H1 (cell line): ENCODE measurements around the gene USP13. TPM values are rescaled to one million over a fixed set of nuclear protein-coding genes. Genes with fewer than 3 reads are reported as not detected.

Source experiments
- CTCF ChIA-PET: fragments of 300-600 bp; sonication (Branson Sonifier 250); formaldehyde crosslinking; loops from one replicate; lab custom pipeline; 2021; ENCODE audit not compliant: partially characterized antibody; lab: Charles Lee
- POLR2A ChIA-PET: fragments of 300-600 bp; sonication (Branson Sonifier 250); formaldehyde crosslinking; loops from one replicate; lab custom pipeline; 2021; ENCODE audit warnings: inconsistent platforms; ENCODE audit not compliant: partially characterized antibody; lab: Charles Lee
- DNase-seq, 2 experiments: peaks; one replicate each; pipeline versions ENCODE4 v3.0.0 to v3.0.0-alpha.2; 2010 to 2022; ENCODE audit warnings: low spot score in 2 of 2, low read depth in 1 of 2, mixed read lengths in 1 of 2
- FAIRE-seq: peaks from 2 replicates; lab custom pipeline; 2011; peaks lifted over from hg19 to GRCh38; lab: Jason Lieb, UNC
- H2AFZ ChIP-seq: 2 replicates; pipeline ENCODE4 v1.8.1; 2012; ENCODE audit warnings: low read length, inconsistent platforms
- H2AK5ac ChIP-seq: 2 replicates; pipeline ENCODE4 v1.6.1; 2013; ENCODE audit warnings: low read depth, low read length
- H2BK120ac ChIP-seq: replicated peaks from 2 replicates; pipeline ENCODE3; 2013; ENCODE audit warnings: low read depth, low read length, inconsistent platforms
- H2BK12ac ChIP-seq: 2 replicates; pipeline ENCODE4 v1.6.1; 2013; ENCODE audit warnings: low read depth, low read length
- H2BK15ac ChIP-seq: 2 replicates; pipeline ENCODE4 v1.6.1; 2013; ENCODE audit warnings: low read length
- H2BK20ac ChIP-seq: 2 replicates; pipeline ENCODE4 v1.6.1; 2013; ENCODE audit warnings: low read length
- H2BK5ac ChIP-seq: 2 replicates; pipeline ENCODE4 v1.6.1; 2013; ENCODE audit warnings: low read depth, low read length
- H3K14ac ChIP-seq: 2 replicates; pipeline ENCODE4 v1.6.1; 2013; ENCODE audit warnings: inconsistent platforms; ENCODE audit not compliant: insufficient read length
- H3K18ac ChIP-seq: 2 replicates; pipeline ENCODE4 v1.6.1; 2013; ENCODE audit warnings: low read length; ENCODE audit errors: extremely low read depth
- H3K23ac ChIP-seq: 2 replicates; pipeline ENCODE4 v1.6.1; 2013; ENCODE audit warnings: inconsistent platforms; ENCODE audit not compliant: insufficient read length
- H3K23me2 ChIP-seq: 2 replicates; pipeline ENCODE4 v1.6.1; 2013; ENCODE audit warnings: low read depth, low read length
- H3K27ac ChIP-seq: 2 replicates; pipeline ENCODE4 v1.6.1; 2011; ENCODE audit warnings: low read depth, low read length, inconsistent platforms
- H3K27me3 ChIP-seq, 4 experiments: replicated peaks in 1 of 4; 1 replicate in 1 of 4; 2 replicates in 3 of 4; pipeline versions ENCODE4 v1.6.1 to v1.8.1; 2011 to 2013; ENCODE audit warnings: low read length in 3 of 4, mild to moderate bottlenecking in 3 of 4, inconsistent platforms in 2 of 4, mixed read lengths in 2 of 4, moderate library complexity in 1 of 4; ENCODE audit not compliant: control insufficient read depth in 3 of 4, insufficient read depth in 3 of 4; ENCODE audit errors: extremely low read depth in 1 of 4
- H3K36me3 ChIP-seq, 4 experiments: 2 replicates each; pipeline versions ENCODE4 v1.6.1 to v1.8.1; 2011 to 2013; ENCODE audit warnings: mild to moderate bottlenecking in 4 of 4, low read length in 3 of 4, moderate library complexity in 2 of 4, control low read depth in 1 of 4, inconsistent platforms in 1 of 4; ENCODE audit not compliant: insufficient read depth in 4 of 4, control insufficient read depth in 2 of 4
- H3K4ac ChIP-seq: replicated peaks from 2 replicates; pipeline ENCODE3; 2013; ENCODE audit warnings: low read length, low read depth, mixed read lengths, inconsistent platforms; ENCODE audit not compliant: insufficient read length
- H3K4me1 ChIP-seq, 4 experiments: replicated peaks in 1 of 4; 1 replicate in 1 of 4; 2 replicates in 3 of 4; pipeline versions ENCODE4 v1.6.1 to v1.8.1; 2011 to 2013; ENCODE audit warnings: low read length in 3 of 4, inconsistent platforms in 2 of 4, mixed read lengths in 1 of 4; ENCODE audit not compliant: insufficient read depth in 4 of 4, control insufficient read depth in 3 of 4
- H3K4me2 ChIP-seq, 2 experiments: 2 replicates each; pipeline versions ENCODE4 v1.6.1 to v1.8.1; 2011 to 2013; ENCODE audit warnings: low read depth in 2 of 2, low read length in 2 of 2, control low read depth in 1 of 2, inconsistent platforms in 1 of 2, mild to moderate bottlenecking in 1 of 2; ENCODE audit not compliant: insufficient read depth in 1 of 2
- H3K4me3 ChIP-seq, 4 experiments: fragments of 200-600, 300-600 bp in 1 of 4; sonication (generic), shearing (Covaris generic), sonication (Bioruptor Twin) in 1 of 4; 2 replicates each; pipeline versions ENCODE4 v1.5.1 to v1.8.1; 2011 to 2016; ENCODE audit warnings: low read length in 4 of 4, low read depth in 3 of 4, control low read depth in 2 of 4, inconsistent platforms in 2 of 4, mild to moderate bottlenecking in 2 of 4, mixed read lengths in 1 of 4, moderate library complexity in 1 of 4; ENCODE audit not compliant: insufficient read depth in 2 of 4; ENCODE audit errors: extremely low read depth in 1 of 4
- H3K56ac ChIP-seq: replicated peaks from 2 replicates; pipeline ENCODE3; 2013; ENCODE audit warnings: low read depth, mild to moderate bottlenecking, mixed read lengths, low read length, inconsistent platforms; ENCODE audit not compliant: insufficient read length
- H3K79me1 ChIP-seq: 2 replicates; pipeline ENCODE4 v1.6.1; 2013; ENCODE audit warnings: low read depth, low read length, control low read depth
- H3K79me2 ChIP-seq, 2 experiments: 2 replicates each; pipeline versions ENCODE4 v1.6.1 to v1.8.1; 2012 to 2013; ENCODE audit warnings: low read length in 2 of 2, mild to moderate bottlenecking in 2 of 2, inconsistent platforms in 1 of 2; ENCODE audit not compliant: insufficient read depth in 2 of 2, control insufficient read depth in 1 of 2
- H3K9ac ChIP-seq, 4 experiments: replicated peaks in 1 of 4; 1 replicate in 1 of 4; 2 replicates in 3 of 4; pipeline versions ENCODE4 v1.6.1 to v1.8.1; 2011 to 2013; ENCODE audit warnings: low read depth in 3 of 4, low read length in 3 of 4, control low read depth in 2 of 4, mild to moderate bottlenecking in 2 of 4, moderate library complexity in 2 of 4, inconsistent platforms in 1 of 4; ENCODE audit errors: extremely low read depth in 1 of 4
- H3K9me3 ChIP-seq, 2 experiments: 2 replicates each; pipeline versions ENCODE4 v1.6.1 to v1.8.1; 2012 to 2013; ENCODE audit warnings: mild to moderate bottlenecking in 2 of 2, moderate library complexity in 2 of 2, control low read depth in 1 of 2, inconsistent platforms in 1 of 2, low read depth in 1 of 2, low read length in 1 of 2, mixed read lengths in 1 of 2; ENCODE audit not compliant: insufficient read depth in 2 of 2
- H4K20me1 ChIP-seq, 2 experiments: replicated peaks in 1 of 2; 2 replicates each; pipeline versions ENCODE3 to v1.8.1; 2011 to 2013; ENCODE audit warnings: inconsistent platforms in 2 of 2, low read length in 2 of 2, mild to moderate bottlenecking in 1 of 2; ENCODE audit not compliant: insufficient read depth in 2 of 2, control insufficient read depth in 1 of 2
- H4K5ac ChIP-seq: 2 replicates; pipeline ENCODE4 v1.6.1; 2013; ENCODE audit warnings: low read length, low read depth, mixed read lengths, inconsistent platforms; ENCODE audit not compliant: insufficient read length
- H4K8ac ChIP-seq: 2 replicates; pipeline ENCODE4 v1.8.0; 2013; ENCODE audit warnings: mild to moderate bottlenecking, moderate library complexity, low read length, inconsistent platforms; ENCODE audit not compliant: insufficient read depth; ENCODE audit errors: extremely low read depth
- H4K91ac ChIP-seq: replicated peaks from 2 replicates; pipeline ENCODE3; 2013; ENCODE audit warnings: low read length, mixed read lengths, inconsistent platforms; ENCODE audit not compliant: insufficient read length
- CHD1 ChIP-seq: IDR thresholded peaks from 2 replicates; pipeline ENCODE4 v1.6.1; 2012; ENCODE audit warnings: low read depth, low read length, improper control_type of control experiment
- FOSL1 ChIP-seq: IDR thresholded peaks from 2 replicates; pipeline ENCODE4 v1.6.1; 2011; ENCODE audit warnings: mild to moderate bottlenecking, low read depth, low read length, moderate library complexity; ENCODE audit not compliant: insufficient read depth
- NRF1 ChIP-seq: IDR thresholded peaks from 2 replicates; pipeline ENCODE4 v1.6.1; 2011; ENCODE audit warnings: mild to moderate bottlenecking, low read depth, low read length, improper control_type of control experiment
- RAD21 ChIP-seq, 2 experiments: IDR thresholded peaks in 1 of 2; conservative IDR thresholded peaks in 1 of 2; 2 replicates each; pipeline ENCODE4 v1.6.1; 2011; ENCODE audit warnings: low read depth in 2 of 2, low read length in 2 of 2, improper control_type of control experiment in 1 of 2, inconsistent platforms in 1 of 2, mild to moderate bottlenecking in 1 of 2, moderate library complexity in 1 of 2
- SIX5 ChIP-seq: IDR thresholded peaks from 2 replicates; pipeline ENCODE4 v1.6.1; 2011; ENCODE audit warnings: mild to moderate bottlenecking, low read depth, low read length
- WGBS, 2 experiments: shearing (Covaris generic) in 1 of 2; methylation state at CpG; one replicate each; pipeline versions ENCODE4 v1.1.6 to v1.1.7; 2013 to 2015; ENCODE audit warnings: low lambda C conversion rate in 2 of 2, mixed read lengths in 2 of 2, inconsistent platforms in 1 of 2, low coverage in 1 of 2, missing lambda C conversion rate in 1 of 2; ENCODE audit not compliant: insufficient replicate concordance in 2 of 2, insufficient coverage in 1 of 2, insufficient read length in 1 of 2; ENCODE audit errors: extremely low coverage in 1 of 2, missing lambda C conversion rate in 1 of 2; 5-methylcytosine and 5-hydroxymethylcytosine counted together
- polyA plus RNA-seq, 7 experiments: library from polyadenylated mRNA; depleted of rRNA in 3 of 7; stranded (reverse) in 5 of 7; unstranded in 2 of 7; fragments of >200 nt in 5 of 7; fragments of 200-250 nt in 2 of 7; gene quantifications; 1 replicate in 5 of 7; 2 replicates in 1 of 7; 4 replicates in 1 of 7; pipeline versions ENCODE4 v1.2.1 to v1.2.3, GENCODE V29; 2011 to 2013; ENCODE audit warnings: missing spikeins in 2 of 7, mixed read lengths in 2 of 7
- total RNA-seq: library from RNA; stranded (reverse); fragmentation: NEBNext Ultra II Directional; extraction: Animal tissue kit (Norgen Biotek cat#: 25700); gene quantifications from 2 replicates; pipeline ENCODE4 v1.2.1, GENCODE V29; 2021

The USP13 gene
- total and polyA plus RNA-seq, 2 of the 8 experiments (the other 6 are each of a cell fraction or from before 2014, with no cell fraction given): 7.9 to 25.9 TPM

DNA sequence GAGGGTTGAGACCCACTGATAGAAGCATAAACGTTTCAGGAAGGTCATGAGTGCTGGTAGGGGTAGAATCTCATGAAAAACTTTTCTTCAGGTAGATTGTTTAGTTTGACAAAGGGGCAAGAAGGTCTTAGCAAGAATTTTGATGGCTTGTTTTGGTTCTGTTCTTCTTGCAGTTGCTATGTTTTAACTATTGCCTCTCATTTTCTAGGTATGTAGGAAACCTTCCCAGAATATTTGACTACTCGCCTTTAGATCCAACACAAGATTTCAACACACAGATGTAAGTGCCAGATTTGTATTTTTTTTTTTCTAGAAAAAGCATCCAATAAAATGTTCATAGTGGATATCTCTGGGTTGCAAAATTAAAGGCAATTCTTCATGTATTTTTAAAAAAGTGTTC, 77.1 kb downstream of the USP13 start:
- H3K79me2 ChIP-seq: no peaks in the 10 kb centered on the region
- no peaks in the 10 kb centered on the region for H3K23me2 ChIP-seq
- H3K27ac ChIP-seq: no peak overlapping the region
- no peak overlapping the region for H4K8ac ChIP-seq
- no peak overlapping the region for H4K91ac ChIP-seq
- H3K14ac ChIP-seq: no peak overlapping the region
- no peak overlapping the region for H3K56ac ChIP-seq
- H3K4ac ChIP-seq: no peak overlapping the region
- peaks cover 0 to 15% (median 8%) of the 10 kb centered on the region in 4 experiments; a peak in 6 of 8 replicates for H3K36me3 ChIP-seq
- no peak overlapping the region for H3K23ac ChIP-seq
- H3K27me3 ChIP-seq: no peaks in the 10 kb centered on the region
- no peak overlapping the region for H2BK20ac ChIP-seq
- WGBS, 2 experiments: 84% methylated on average over 2 of the region's 2 CpGs; no CpG with 5 or more reads in 1 of the 2 experiments
- TF ChIP-seq NRF1 (no peak), FOSL1 (no peak), SIX5 (no peak), RAD21 (IDR thresholded peaks at IDR 0.05 in 1 of 2, conservative IDR thresholded peaks at IDR 0.05 in 1 of 2; ENCODE audit: low read depth in 2 of 2, low read length in 2 of 2) (no peak), CHD1 (no peak)
- no peak overlapping the region for H2BK12ac ChIP-seq
- FAIRE-seq (no peak), DNase-seq (no peak)
- no peak overlapping the region for H3K18ac ChIP-seq
- H2BK5ac ChIP-seq: no peak overlapping the region
- no peak overlapping the region for H2BK15ac ChIP-seq
- no peak overlapping the region for H2BK120ac ChIP-seq
- H2AK5ac ChIP-seq: no peak overlapping the region
- no peak overlapping the region for H3K4me2 ChIP-seq
- ChIA-PET POLR2A (no interaction called here), CTCF (interaction anchor here (0.8 to 1.6 kb wide), 2 partner anchors 9 to 30 kb away, joined by 3 read pairs; no protein-coding TSS in a partner anchor)
- no peak overlapping the region for H4K5ac ChIP-seq
- no peaks in the 10 kb centered on the region for H3K4me1 ChIP-seq
- H3K9me3 ChIP-seq: no peaks in the 10 kb centered on the region
- peaks cover 0 to 1% of the 10 kb centered on the region in 2 experiments for H4K20me1 ChIP-seq
- no peak overlapping the region for H3K9ac ChIP-seq
- no peaks in the 10 kb centered on the region; the same call in 1 of the 2 replicates for H3K79me1 ChIP-seq
- no peak overlapping the region for H3K4me3 ChIP-seq
- no peak overlapping the region for H2AFZ ChIP-seq
